BE2C (cell line): ENCODE data around the gene RPL12. TPM values are rescaled to one million over a fixed set of nuclear protein-coding genes. Genes with fewer than 3 reads are reported as not detected.

Source experiments
- DNase-seq: peaks from one replicate; pipeline ENCODE4 v3.0.0-alpha.2; 2020
- H3K27me3 ChIP-seq: fragments of 250-450 bp; sonication (Bioruptor Pico); 2 replicates; pipeline ENCODE4 v1.5.1; 2020; ENCODE audit warnings: mild to moderate bottlenecking
- H3K36me3 ChIP-seq: fragments of 250-450 bp; sonication (Bioruptor Pico); 2 replicates; pipeline ENCODE4 v1.5.1; 2020; ENCODE audit warnings: mild to moderate bottlenecking
- H3K4me1 ChIP-seq: fragments of 250-450 bp; sonication (Bioruptor Pico); 2 replicates; pipeline ENCODE4 v1.5.1; 2020
- H3K4me3 ChIP-seq: 2 replicates; pipeline ENCODE4 v1.5.1; 2011; ENCODE audit warnings: low read depth, low read length
- H3K9me3 ChIP-seq: fragments of 250-450 bp; sonication (Bioruptor Pico); 2 replicates; pipeline ENCODE4 v1.5.1; 2020
- CTCF ChIP-seq: IDR thresholded peaks from 2 replicates; pipeline ENCODE4 v1.5.1; 2012; ENCODE audit warnings: mild to moderate bottlenecking, low read depth, low read length
- polyA plus RNA-seq: library from polyadenylated mRNA; unstranded; fragments of >200 nt; gene quantifications from one replicate; pipeline ENCODE4 v1.2.1, GENCODE V29; 2012; ENCODE audit warnings: low read depth, missing spikeins; ENCODE audit not compliant: insufficient read length, insufficient read depth

Gene RPL12
- 694 TPM for polyA plus RNA-seq

GRCh38 chr9:127450830-127451607, at the start of gene RPL12, which contains the start of gene LRSAM1:
RPL12 (minus strand) TSS chr9:127451406; CDS start chr9:127451317, 89 bp downstream.
LRSAM1 (plus strand) TSS chr9:127451510; CDS start chr9:127454528, 3,018 bp downstream.
- Histone ChIP-seq H3K4me3 (peak within 1 kb of the TSS; percentile 94), H3K36me3 (peaks cover 58% of the 10 kb centered on the region), H3K27me3 (no peaks in the 10 kb centered on the region), H3K4me1 (no peaks in the 10 kb centered on the region; the same call in 1 of the 2 replicates), H3K9me3 (no peaks in the 10 kb centered on the region)
- no peak for TF ChIP-seq CTCF
- DNase-seq = peak; percentile 97

- DNase-seq = no peak
- H3K27me3 ChIP-seq = no peaks in the 10 kb centered on the region
- H3K4me3 ChIP-seq = no peak overlapping the region
- no peak for TF ChIP-seq CTCF
- no peaks in the 10 kb centered on the region for H3K9me3 ChIP-seq
- H3K4me1 ChIP-seq = no peaks in the 10 kb centered on the region
- H3K36me3 ChIP-seq = peaks cover 4% of the 10 kb centered on the region
Measured at GRCh38 chr9:127500862-127501261, 49.7 kb upstream of the RPL12 start.

- no peaks in the 10 kb centered on the region for H3K9me3 ChIP-seq
- no peaks in the 10 kb centered on the region; the same call in 1 of the 2 replicates for H3K4me1 ChIP-seq
- H3K27me3 ChIP-seq = no peaks in the 10 kb centered on the region
- H3K4me3 ChIP-seq = no peak overlapping the region
- peaks cover 5% of the 10 kb centered on the region for H3K36me3 ChIP-seq
- peak; percentile 42 for DNase-seq
- no peak for TF ChIP-seq CTCF
Measured at GRCh38 chr9:127500399-127500798, 49.2 kb upstream of the RPL12 start.

GRCh38 chr9:127498298-127498697, 47.1 kb upstream of the RPL12 start:
- TF ChIP-seq CTCF = no peak
- H3K4me1 ChIP-seq = no peaks in the 10 kb centered on the region; the same call in 1 of the 2 replicates
- H3K9me3 ChIP-seq = no peaks in the 10 kb centered on the region
- no peak overlapping the region for H3K4me3 ChIP-seq
- no peaks in the 10 kb centered on the region for H3K27me3 ChIP-seq
- no peak for DNase-seq
- peaks cover 5% of the 10 kb centered on the region for H3K36me3 ChIP-seq

GRCh38 chr9:127497656-127498290, 46.6 kb upstream of the RPL12 start:
- TF ChIP-seq CTCF = no peak
- no peaks in the 10 kb centered on the region for H3K9me3 ChIP-seq
- peaks cover 5% of the 10 kb centered on the region for H3K36me3 ChIP-seq
- DNase-seq = no peak
- no peaks in the 10 kb centered on the region; the same call in 1 of the 2 replicates for H3K4me1 ChIP-seq
- H3K27me3 ChIP-seq = no peaks in the 10 kb centered on the region
- no peak overlapping the region for H3K4me3 ChIP-seq
